Central memory CD4-positive, alpha-beta T cell (primary cell): Measurements from ENCODE around the gene TSEN2.
A peak's percentile ranks its signal among the peaks of the same experiment; 100 is the strongest.
"Not testable (repeated sequence)": the region's sequence is repeated elsewhere in the genome, so short reads cannot be mapped to it uniquely, and the experiment has no call there.

Experiments
- DNase-seq: peaks from one replicate; pipeline ENCODE4 v3.0.0; 2022
- total RNA-seq, 3 experiments: gene quantifications; one replicate each; lab custom pipeline; 2026; lab: John Stamatoyannopoulos, UW

TSEN2 gene
- 24.7 to 36.2 (median 26.2) reads per million in 3 experiments for total RNA-seq

- peak; percentile 98 for DNase-seq
These were observed at the start of gene TSEN2 for GRCh38 chr3:12484198-12484982. TSS of gene TSEN2 (plus strand) at chr3:12484480. CDS start at chr3:12489801, 5,321 bp downstream.

- DNase-seq = no peak
These were observed 47.6 kb upstream of the TSEN2 start for GRCh38 chr3:12436514-12437220.

GRCh38 chr3:12437221-12437605 is 47.1 kb upstream of the TSEN2 start:
- DNase-seq = no peak

- no peak for DNase-seq
These were observed 46.4 kb upstream of the TSEN2 start for GRCh38 chr3:12437861-12438260.

GRCh38 chr3:12438318-12438717 is 46.0 kb upstream of the TSEN2 start:
- DNase-seq = no peak

- DNase-seq = no peak
These were observed 44.9 kb upstream of the TSEN2 start for GRCh38 chr3:12439161-12439940.

GRCh38 chr3:12440927-12441714 is 43.2 kb upstream of the TSEN2 start:
- DNase-seq = no peak

GRCh38 chr3:12442654-12443501 is 41.4 kb upstream of the TSEN2 start:
- DNase-seq = no peak

- DNase-seq = no peak
These were observed 40.3 kb upstream of the TSEN2 start for GRCh38 chr3:12443781-12444522.

GRCh38 chr3:12444582-12445471 is 39.5 kb upstream of the TSEN2 start:
- no peak for DNase-seq

- DNase-seq = no peak
These were observed 38.6 kb upstream of the TSEN2 start for GRCh38 chr3:12445523-12446240.

GRCh38 chr3:12446298-12446697 is 38.0 kb upstream of the TSEN2 start:
- DNase-seq = no peak

GRCh38 chr3:12447075-12447474 is 37.2 kb upstream of the TSEN2 start:
- no peak for DNase-seq

GRCh38 chr3:12448404-12449202 is 35.7 kb upstream of the TSEN2 start:
- not testable (repeated sequence) for DNase-seq

- DNase-seq = no peak
These were observed 34.2 kb upstream of the TSEN2 start for GRCh38 chr3:12449889-12450682.

- DNase-seq = no peak
These were observed 32.8 kb upstream of the TSEN2 start for GRCh38 chr3:12451481-12451880.

GRCh38 chr3:12451960-12452359 is 32.3 kb upstream of the TSEN2 start:
- DNase-seq = no peak
